ENCODE results near the gene OR4E2. TPM values are rescaled to one million over a fixed set of nuclear protein-coding genes. Genes with fewer than 3 reads are reported as not detected.

Gene OR4E2
- total RNA-seq, 1 donor from 2014 or later = not detected

Other genes starting within 250 kb of the OR4E2 start
- 113 and 133 TPM in 2 replicates for gene CHD8, start 197.7 kb upstream of the OR4E2 start, total RNA-seq
- 25.0 and 27.5 TPM in 2 replicates for gene RAB2B, start 176.9 kb upstream of the OR4E2 start, total RNA-seq
- 77.2 and 81.4 TPM in 2 replicates for gene TOX4, start 176.6 kb upstream of the OR4E2 start, total RNA-seq
- gene METTL3, start 142.5 kb upstream of the OR4E2 start, total RNA-seq = 81.9 and 94.5 TPM in 2 replicates
- gene SALL2, start 127.5 kb upstream of the OR4E2 start, total RNA-seq = 0.24 and 0.37 TPM in 2 replicates
- not detected in 2 replicates for gene OR10G3, start 73.8 kb upstream of the OR4E2 start, total RNA-seq
- gene OR10G2, start 18.9 kb upstream of the OR4E2 start, total RNA-seq = not detected in 2 replicates
- gene OR4E1, start 20.0 kb downstream of the OR4E2 start, total RNA-seq = not detected in 2 replicates